ENCODE data around the gene SMC6.

SMC6 gene

DNA sequence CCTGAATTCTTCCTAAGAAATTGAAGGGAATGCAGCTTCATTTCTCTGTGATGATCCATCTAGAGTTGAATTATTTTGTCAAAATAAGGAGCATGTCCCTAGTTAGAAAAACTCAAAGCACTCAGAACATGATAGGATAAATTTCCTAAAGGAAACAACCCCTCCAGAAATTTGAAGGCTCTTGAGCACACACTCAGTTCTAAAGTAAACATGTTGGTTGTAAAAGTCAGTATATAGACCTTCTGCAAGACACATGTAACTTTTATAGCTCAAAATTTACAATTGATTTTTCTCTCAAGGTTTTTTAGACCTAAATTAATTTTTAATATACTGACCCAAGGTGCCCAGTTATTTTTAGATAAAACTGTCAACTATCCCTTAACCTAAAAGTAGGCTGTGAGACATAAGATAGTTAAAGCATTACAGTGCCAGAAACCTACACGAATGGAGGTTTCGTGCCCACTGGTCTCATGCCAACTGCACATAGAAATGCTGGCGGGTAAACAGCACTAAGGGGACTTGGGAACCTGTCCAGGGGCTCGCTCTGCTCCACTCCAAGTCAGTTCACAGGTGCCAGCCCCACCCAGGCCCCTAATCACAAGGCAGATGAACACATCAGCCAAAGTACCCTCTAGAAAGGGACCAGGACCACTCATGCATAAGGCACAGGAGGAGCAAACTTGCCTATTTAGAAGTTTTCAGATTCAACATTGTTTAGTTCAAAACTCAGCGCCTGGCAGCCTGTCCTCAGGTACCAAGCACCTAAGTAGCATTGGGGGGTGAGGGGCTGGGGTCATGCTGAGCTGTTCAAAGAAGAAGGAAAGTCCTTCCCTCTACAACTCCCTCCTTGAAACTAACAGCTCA lies 106.5 kb downstream of the SMC6 start:
- DNase-seq: no peak

DNA sequence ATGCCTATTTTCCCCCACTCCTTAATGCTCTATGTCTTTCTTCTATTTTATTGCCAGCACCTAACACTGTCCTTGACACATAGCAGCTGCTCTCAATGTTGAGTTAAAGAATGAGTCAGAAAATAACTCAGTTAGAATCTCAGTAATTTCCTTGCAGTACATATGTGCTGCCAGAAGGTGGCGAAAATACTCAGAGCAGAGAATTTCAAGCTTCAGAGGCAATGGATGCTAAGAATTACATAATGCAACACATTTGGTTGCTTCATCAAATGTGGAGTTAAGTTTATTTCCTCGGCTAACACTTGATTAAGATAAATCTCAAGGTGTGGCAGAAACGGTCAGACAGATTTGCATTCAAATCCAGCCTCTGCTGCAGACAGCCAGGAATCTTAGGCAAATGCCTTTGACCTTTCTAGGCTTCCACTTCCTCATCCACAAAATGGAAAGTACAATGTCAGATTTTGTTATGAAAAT lies 107.5 kb downstream of the SMC6 start:
- DNase-seq: peak; percentile 88

DNA sequence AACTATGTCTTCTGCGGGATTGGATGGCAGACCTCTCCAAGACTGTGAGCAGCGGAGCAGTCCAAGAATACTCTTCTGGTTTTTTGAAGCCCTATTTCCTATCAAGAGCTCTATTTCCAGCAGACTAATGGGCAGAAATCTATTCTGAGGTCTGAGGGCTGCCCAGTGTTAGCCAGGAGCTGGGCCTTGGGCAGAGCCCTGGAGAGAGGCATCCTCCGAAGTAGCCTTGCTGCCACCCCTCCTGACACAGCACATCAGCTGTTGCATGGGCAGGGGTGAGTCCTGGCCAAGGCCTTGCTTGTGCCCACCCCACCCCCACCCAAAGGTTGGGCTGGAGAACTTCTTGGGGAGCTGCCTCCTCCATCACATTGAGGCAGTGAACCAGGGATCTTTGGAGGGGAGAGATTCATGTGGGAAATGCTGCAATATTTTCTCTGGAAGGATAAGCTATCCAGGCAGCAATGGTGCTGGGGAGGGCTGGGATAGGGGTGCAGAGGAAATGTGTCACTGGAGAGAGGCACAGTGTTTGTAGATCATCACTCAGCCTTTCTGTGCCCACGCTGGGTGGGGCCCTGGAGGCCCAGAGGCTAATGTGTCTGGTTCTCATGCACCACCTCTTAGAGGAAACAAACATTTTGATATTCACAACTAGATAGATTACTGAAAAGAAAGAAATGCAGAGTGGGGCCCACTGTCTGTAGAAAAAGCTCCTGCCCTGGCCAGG lies 108.5 kb downstream of the SMC6 start:
- no peak for DNase-seq

DNA sequence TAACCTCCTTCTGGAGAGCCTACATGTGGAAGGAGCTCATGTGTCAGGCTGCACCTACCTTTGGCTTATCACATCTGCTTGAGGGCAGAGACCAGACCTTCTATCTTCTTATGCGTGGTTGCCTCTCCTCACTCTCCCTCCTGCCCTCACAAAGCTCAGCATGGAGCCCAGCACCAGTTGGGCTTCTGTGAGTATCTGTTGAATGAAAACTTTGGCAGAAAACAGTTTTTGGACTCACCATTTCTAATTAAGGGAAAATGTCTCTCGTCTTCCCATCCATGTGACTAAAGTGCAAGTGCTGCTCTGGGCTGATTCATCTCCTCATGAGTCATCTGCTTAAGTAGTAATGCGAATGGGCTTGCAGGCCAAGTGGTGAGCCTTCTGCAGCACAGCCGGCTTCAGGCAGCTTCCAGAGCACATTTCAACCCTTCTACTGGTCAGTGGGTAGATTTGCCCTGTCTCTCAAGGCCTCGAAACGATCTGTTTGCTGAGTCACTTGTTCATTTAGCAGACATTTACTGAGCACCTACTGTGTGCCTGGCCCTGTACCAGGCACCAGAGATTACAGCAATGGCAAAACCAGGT lies 110.5 kb downstream of the SMC6 start:
- DNase-seq: peak; percentile 94

DNA sequence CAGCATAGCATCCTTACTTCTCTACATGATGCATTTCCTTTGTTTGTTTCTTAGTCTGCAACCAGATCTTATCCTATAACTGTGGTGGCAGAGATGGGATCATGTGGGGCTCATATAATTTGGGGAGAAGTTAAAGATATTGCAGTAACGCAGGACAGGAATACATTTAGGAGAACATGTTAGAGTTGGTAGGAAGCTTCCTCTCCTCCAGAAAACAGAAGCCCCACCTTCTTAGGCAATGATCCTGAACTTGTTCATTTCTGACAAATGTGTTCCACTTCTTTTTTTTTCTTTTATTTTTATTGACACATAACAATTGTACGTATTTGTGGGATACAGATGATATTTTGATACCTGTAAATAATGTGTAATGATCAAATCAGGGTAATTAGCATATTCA lies 113.2 kb downstream of the SMC6 start:
- no peak for DNase-seq

DNA sequence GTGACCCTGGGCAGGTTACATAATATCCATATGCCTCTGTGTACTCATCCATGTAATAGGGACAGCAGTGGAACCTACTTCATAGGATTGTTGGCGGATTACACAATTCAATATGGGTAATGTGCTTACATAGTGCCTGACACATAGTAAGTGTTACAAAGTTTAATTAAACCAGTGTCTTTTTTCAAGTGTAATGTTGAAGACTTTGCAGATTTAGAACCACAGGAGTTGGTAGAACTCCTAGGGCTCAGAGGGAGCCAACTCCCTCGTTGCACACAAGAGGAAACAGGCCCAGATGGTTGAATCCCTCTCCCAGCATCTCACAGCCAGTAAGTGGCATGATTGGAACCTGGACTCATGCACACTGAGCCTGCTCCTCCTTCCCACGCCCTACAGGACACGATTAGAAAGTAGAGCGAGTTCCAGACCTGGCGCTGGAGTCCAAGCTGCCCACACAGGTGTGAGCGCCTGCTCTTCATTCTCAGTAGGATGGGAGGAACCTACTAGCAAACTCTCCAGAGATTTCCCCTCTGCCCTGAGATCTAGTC lies 115.3 kb downstream of the SMC6 start:
- DNase-seq: no peak

DNA sequence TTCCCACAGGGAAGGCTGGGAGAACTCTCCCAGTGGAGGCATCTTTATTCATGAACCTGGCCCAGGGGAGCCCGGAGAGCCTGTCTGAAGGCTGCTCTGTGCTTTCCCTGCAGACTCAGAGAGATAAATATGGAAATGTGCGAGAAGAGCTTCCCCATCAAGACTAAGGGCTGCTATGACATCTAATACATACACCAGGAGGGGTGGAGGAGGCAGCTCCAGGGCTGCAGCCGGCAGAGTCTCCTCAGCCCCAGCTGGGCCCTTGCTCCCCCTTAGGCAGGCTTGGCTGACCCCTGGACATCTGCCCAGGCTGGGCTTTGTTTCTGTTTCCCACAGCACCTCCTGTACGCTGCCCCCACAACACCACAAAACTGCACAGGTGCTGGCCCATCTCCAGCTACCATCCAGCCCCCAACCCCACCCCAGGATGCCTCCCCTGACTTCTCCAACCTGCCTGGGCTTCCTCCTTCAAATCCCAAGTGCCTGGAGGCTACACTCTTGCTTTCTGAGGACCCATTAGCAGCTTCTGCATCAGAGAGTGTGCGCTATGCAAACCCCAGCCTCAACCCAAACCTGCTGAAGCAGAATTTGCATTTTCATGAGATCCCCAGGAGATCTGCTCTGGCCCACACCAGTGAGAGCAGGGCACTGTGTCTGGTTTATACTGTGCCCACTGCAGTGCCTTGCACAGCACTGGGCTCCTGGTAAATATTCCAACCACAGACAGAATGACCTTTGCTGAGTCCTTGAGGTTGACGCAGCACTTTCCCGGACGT lies 116.3 kb downstream of the SMC6 start:
- DNase-seq: no peak

DNA sequence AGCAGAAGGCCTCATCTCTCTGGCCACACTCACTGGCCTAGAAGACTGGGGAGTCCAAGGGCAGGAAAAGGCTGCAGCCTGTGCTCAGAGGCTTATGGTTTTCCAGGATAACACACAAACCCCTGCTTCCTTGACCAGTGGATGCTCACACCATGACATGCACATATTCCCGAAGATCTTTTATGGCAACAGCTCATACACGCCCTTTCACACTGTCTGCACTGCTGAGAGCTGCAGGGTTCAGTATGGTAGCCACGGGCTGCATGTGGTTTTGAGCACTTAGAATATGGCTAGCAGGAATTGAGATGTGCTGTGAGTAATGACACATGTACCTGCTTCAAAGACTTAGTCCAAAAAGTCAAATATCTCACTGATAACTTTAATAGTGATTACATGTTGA lies 117.4 kb downstream of the SMC6 start:
- DNase-seq: no peak

DNA sequence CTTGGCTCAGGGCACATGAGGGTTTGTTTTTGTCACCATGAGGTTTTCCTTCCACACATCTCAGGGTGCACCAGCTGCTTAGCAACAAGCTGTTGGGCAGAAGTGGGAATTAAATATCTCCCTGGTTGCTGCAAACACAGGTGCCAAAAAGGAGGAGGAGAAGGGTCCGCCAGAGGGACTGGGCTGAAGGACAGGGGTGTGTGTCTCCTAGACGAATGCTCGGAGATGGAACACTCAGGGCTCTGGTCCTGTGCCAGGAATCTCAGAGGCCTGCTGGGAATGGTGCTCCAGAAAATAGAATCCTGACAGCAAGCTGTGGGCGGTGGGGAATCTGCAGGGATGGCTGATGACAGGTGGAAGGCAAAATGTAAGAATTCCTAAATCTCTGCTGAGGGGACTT lies 118.6 kb downstream of the SMC6 start:
- no peak for DNase-seq

DNA sequence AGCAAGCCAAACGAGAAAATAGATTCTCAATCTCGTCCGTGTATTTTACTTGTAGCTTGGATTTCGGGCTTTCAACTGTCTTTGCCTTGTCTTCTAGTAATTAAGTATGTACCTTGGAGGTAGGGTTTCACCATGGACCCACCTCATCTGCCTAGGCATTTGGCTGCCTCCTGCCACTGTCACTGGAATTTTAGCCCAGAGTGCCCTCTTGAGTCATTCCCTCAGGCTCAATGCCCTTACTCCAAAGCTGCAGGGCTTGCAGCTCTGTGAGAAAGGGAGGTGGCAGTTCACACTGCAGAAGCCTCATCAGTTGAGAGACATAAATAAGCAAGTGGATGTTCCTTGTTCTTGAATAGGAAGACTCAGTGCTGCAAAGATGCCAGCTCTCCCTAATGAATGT lies 123.5 kb downstream of the SMC6 start:
- DNase-seq: no peak

DNA sequence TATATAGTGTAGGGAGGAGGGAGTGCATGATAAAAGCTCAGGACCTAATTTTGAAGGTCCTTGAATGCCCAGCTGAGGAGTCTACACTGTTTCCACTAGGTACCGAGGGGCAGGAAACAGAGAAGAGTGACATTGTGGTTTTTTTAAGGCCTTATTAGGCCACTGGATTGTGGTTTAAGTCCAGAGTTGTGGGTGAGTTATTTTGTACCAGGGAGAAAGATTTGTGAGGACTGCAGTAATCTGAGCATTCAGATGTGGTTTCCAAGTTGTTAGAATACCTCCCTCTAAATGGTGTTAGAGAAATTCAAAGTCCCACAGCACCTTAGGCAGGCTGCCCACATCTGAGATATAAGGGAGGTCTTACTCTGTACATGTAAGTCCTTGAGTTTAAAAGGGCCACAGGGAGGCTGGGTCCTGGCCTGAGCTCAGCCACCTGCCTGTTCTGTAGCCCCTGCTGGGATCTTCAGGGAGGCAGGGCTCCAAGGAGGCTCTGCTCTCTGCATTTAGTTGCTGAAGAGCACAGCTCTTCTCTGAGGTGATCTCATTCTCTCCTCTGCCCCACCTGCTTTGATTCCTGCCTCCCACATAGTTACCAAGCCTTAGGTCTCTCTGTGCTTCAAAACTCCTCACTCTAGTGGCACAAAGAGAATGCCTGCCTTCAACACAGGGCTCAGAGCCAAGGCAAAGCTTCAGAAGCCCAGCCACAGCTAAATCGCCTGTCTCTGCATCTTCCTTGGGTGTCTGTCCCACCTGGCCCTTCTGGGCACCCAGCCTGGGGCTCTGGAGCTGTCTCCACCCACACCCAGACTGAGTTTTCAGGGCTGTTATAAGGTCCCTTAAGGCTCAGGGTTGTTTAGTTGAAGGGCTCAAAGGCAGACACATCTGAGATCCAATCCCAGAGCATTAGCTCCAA lies 125.0 kb downstream of the SMC6 start:
- peak; percentile 48 for DNase-seq

DNA sequence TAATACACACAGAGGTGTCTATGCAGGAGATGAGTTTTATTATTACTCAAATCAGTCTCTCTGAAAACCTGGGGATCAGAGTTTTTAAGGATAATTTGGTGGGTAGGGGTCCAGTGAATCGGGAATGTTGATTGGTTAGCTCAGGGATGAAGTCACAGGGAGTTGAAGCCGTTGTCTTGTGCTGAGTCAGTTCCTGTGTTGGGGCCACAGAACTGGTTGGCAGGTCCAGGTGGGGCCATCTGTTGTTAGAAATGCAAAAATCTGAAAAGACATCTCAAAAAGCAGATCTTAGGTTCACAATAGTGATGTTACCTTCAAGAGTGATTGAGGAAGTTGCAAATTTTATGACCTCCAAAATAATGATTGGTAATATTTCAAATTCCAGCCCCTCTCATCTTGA lies 126.2 kb downstream of the SMC6 start:
- no peak for DNase-seq

DNA sequence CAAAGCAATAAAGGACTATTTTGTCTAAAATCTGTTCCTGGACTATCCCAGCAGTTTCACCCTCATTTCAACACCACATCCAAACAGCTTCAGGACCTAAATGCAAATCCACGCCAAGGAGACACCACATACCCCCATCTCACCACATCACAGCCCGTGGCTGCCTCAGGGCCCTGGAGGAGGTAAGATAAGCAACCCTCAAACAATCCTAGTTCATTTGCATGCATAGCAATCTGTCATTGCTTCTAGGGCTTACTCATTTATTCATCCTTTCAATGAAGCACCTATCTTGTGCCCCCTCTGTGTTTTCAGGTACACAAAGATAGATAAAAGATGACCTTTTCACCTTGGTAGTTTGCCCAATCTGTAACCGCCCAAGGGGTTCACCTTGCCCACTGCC lies 126.6 kb downstream of the SMC6 start:
- no peak for DNase-seq

DNA sequence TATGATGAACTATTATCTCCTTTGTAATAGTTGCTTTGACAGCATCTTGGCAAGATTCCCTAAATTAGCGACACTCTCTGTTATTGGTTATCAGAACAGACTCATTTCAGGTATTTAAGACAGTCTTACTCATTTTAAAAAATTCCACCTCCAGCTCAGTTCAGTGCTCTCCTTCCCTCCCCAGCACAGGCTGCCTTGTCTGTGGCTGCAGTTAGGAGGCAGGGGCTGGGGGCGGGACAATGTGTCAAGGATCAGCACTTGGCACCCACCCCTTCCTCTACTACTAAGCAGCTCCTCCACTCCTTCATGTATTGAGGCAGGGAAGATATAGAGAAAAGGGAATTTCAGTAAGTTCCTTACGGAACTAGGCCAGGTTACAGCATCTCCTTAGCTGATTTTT lies 128.2 kb downstream of the SMC6 start:
- peak; percentile 37 for DNase-seq

DNA sequence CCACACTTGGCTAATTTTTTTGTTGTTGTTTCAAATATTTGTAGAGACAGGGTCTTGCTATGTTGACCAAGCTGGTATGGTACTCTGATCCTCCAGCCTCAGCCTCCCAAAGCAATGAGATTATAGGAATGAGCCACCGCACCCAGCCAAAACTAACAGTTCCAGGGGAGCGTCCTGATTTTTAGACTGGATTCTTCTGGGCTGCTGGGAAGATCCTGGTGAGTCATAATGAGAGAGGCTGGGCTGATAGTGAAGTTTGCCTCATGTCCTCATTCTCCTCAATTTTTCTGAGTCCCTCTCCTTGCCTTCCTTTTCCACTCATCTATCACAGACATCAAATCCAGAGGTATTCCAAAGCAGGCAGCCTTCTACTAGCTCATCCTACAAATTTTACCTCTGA lies 131.8 kb downstream of the SMC6 start:
- peak; percentile 70 for DNase-seq

DNA sequence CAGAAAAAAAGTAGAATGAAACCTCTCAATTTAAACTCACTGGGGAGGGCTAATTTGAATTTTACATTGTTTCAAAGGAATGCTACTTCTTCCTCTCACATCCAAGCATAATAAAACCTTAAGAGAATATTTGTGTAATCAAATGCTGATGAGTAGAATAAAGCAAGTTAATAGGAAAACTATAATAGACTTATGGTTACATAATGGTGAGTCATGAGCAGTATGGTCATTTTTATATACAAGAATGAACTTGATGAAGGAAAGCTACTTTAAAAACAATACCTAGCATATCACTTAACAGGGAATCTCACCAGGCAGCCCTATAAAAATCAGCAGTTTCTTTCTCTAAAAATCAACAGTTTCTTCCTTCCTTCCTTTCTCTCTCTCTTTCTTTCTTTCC lies 132.8 kb downstream of the SMC6 start:
- DNase-seq: peak; percentile 52

DNA sequence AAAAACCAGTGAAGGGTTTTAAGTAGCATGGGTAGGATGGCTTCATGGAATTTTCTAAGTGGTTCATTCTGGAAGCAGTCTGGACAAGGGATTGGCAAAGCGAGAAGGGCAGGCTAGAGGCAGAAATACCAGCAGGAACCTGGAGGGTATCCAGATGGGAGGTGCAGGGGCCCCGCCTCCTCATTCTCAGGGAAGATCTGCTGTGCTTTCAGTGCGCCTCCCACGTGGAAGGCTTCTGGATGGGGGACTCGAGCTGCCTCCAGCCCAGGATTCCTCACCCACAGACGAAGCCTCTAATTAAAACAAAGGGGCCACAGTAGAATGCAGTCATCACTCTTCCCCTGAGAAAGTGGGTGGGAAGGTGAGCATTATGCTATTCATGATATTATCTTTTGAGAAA lies 133.3 kb downstream of the SMC6 start:
- peak; percentile 53 for DNase-seq

DNA sequence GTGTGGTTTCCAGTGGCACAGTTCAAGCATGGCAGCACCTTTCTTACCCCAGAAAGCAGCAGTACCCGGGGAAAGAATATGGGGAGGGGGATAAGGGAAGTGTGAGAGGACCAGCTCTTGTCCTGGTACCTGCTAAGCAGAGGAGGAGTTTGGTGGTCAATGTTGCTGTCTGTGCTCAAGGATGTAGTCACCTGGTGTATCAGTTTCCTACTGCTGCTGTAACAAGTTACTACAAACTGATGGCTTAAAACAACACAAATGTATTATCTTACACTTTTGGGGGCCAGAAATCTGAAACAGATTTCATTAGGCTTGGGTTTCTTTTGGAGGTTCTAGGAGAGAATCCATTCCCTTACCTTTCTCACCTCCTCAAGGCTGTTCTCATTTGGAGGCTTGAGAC lies 135.7 kb downstream of the SMC6 start:
- no peak for DNase-seq

DNA sequence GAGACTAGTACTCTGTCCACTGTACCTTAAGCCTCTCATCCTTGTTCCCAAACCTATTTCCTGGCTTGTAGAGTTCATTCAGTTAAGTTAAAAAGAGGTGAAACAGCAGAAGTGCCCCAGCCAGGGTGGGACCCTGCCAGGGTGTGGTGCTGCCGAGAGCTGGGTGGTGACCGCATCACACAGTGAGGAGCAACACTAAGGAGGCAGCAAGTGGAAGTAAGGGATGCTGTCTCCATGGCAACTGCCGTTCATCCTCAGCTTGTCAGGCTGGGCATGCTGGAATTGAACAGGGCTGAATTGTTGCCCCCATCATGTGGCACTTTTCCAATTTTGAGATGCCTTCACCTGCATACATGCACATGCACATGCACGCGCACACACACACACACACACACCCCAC lies 136.1 kb downstream of the SMC6 start:
- no peak for DNase-seq

DNA sequence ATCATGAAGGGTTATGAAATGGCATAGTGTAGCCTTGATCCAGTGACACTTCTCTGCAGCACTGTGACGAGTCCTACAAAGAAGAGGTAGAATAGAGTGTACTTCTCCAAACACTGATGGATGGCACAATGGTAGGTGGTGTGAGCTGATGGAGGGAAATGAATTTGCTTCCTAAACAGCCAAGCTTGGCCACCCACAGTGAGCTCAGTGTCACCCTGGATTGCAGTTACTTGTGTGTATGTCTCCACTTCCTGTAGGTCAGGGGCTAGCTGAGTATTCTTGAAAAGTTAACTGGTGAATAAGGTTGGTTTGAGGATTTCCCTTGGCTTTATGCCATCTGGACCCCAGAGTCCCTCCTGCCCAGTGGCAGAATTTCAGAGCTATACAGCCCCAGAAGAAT lies 137.2 kb downstream of the SMC6 start:
- DNase-seq: no peak

DNA sequence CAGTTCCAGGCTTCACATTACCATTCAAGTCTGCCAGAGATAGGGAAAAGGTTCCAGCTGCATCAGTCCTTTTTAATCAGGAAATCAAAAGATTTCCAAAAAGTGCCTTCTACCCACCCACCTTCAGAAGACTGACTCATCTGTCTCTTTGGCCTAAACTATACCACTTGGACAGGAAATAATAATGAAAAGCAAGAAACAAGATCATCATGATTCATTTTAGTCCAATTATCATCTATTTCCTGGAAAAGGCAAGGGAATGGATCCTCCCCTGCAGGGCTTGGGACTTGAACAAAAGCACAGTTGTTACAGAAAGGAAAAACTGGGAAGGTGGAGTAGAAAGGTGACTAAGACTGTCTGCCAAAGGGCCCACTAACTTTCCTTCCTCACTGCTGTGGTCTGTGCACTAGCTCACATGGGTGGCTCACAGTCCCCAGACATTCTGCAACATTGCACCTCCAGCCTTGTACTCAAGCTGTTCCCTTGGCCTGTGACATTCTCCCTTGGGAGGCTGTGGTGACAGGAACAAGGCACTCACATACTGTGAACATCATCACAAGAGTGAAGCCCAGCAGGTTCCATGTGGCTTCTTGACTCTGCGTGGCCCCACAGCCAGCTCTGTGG lies 137.8 kb downstream of the SMC6 start:
- peak; percentile 81 for DNase-seq

Measured in fibroblast of upper back skin (primary cell).